HepG2 (cell line): Measurements from ENCODE around the gene HOXA9.

Experiments
- CENPT ChIP-seq: sonication (generic); formaldehyde crosslinking; IDR thresholded peaks from 2 replicates; pipeline ENCODE4 v1.8.0; 2022; ENCODE audit warnings: low read depth, mild to moderate bottlenecking, moderate library complexity, missing genetic modification reagents
- MXD4 ChIP-seq: IDR thresholded peaks from 2 replicates; pipeline ENCODE4 v1.6.1; 2016; ENCODE audit warnings: mild to moderate bottlenecking, missing biosample characterization, missing genetic modification reagents
- RAD21 ChIP-seq: fragments of 450-650 bp; formaldehyde crosslinking; IDR thresholded peaks from 2 replicates; pipeline ENCODE4 v1.5.0; 2020; ENCODE audit warnings: mild to moderate bottlenecking
- ZBTB8A ChIP-seq: sonication (generic); formaldehyde crosslinking; IDR thresholded peaks from 2 replicates; pipeline ENCODE4 v1.4.0; 2020; ENCODE audit warnings: mild to moderate bottlenecking, low read depth, missing genetic modification reagents, borderline replicate concordance
- ZNF720 ChIP-seq: sonication (generic); formaldehyde crosslinking; IDR thresholded peaks from 2 replicates; pipeline ENCODE4 v1.4.0; 2020; ENCODE audit warnings: missing genetic modification reagents
- TF ChIP-seq, protein P1 (sequence below): sonication (generic); formaldehyde crosslinking; IDR thresholded peaks from 2 replicates; pipeline ENCODE4 v1.4.0; 2020; ENCODE audit warnings: mild to moderate bottlenecking, missing genetic modification reagents

DNA sequence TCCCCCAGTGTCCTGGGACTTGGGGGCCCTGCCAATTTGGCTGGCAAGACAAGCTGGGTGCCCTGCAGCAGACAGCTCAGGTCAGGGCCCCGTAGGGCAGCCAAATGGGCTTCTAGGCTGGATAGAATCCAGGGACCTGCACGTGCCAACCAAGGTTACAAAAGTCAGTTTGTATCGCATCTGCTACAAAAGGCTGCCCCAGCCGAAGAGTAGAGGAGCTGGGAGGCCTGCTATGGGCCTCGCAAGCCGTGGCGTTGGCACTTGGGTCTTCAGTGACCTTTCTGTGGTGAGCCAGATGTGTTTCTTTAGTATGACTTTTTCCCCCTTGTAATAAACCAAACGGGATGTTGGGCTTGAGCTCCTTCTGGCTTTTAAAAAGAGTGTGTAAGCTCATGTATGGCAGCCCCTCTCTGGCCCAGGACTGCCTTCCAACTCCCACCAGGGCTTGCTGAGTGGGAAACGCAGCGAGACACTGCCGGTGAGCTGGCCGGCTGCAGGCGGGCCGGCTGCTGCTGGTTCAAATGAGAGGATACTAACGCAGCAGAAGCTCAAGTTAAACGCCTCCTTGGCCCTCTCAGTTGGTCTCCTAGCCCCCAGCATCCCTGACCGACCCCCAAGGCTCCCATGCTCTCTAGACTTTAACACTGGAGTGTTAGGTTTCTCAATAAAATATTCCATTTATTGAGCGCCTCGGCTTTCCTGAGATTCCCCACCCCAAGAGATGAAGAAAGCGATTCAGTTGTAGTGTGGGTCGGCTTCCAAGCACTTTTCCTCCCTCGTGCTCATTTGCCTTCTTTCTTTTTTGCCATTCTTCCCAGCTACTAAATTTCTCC lies 11.8 kb upstream of the HOXA9 start:
- TF ChIP-seq, protein P1, sequence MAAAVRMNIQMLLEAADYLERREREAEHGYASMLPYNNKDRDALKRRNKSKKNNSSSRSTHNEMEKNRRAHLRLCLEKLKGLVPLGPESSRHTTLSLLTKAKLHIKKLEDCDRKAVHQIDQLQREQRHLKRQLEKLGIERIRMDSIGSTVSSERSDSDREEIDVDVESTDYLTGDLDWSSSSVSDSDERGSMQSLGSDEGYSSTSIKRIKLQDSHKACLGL = no peak
- TF ChIP-seq RAD21 (CRISPR knock-in tag) = no peak
- TF ChIP-seq ZNF720 (CRISPR knock-in tag) = no peak
- TF ChIP-seq MXD4 (CRISPR knock-in tag) = no peak
- TF ChIP-seq CENPT (CRISPR knock-in tag) = no peak
- TF ChIP-seq ZBTB8A = no peak
